A673 (cell line): ENCODE data around the gene IFRD1. TPM values are rescaled to one million over a fixed set of nuclear protein-coding genes. Genes with fewer than 3 reads are reported as not detected.

Source experiments
- BruUV-seq: library from RNA; stranded (reverse); fragments of 400-500 nt; replicated peaks from 2 replicates; lab custom pipeline; 2021; lab: Mats Ljungman, UMichigan
- CTCF ChIA-PET: fragments of 300-600 bp; sonication (Branson Sonifier 250); formaldehyde crosslinking; loops from one replicate; lab custom pipeline; 2022; ENCODE audit warnings: antibody characterized with exemption; lab: Charles Lee
- POLR2A ChIA-PET: fragments of 300-600 bp; sonication (Branson Sonifier 250); formaldehyde crosslinking; loops from one replicate; lab custom pipeline; 2022; ENCODE audit warnings: antibody characterized with exemption; ENCODE audit not compliant: low non-redundant PET; lab: Charles Lee
- DNase-seq: peaks from one replicate; pipeline ENCODE4 v3.0.0-alpha.2; 2015; ENCODE audit warnings: low spot score
- H3K27ac ChIP-seq: fragments of 200-600 bp; sonication (generic); 2 replicates; pipeline ENCODE4 v1.5.1; 2016; ENCODE audit warnings: mixed run types, low read depth, mild to moderate bottlenecking, mixed read lengths, antibody characterized with exemption, low read length; ENCODE audit not compliant: poor library complexity, severe bottlenecking
- H3K27me3 ChIP-seq: fragments of 200-600 bp; sonication (generic); replicated peaks from 2 replicates; pipeline ENCODE4 v1.6.1; 2017; ENCODE audit warnings: mixed run types, low read depth, mild to moderate bottlenecking, mixed read lengths, antibody characterized with exemption, low read length; ENCODE audit not compliant: insufficient read depth, poor library complexity
- H3K36me3 ChIP-seq: fragments of 200-600 bp; sonication (generic); 2 replicates; pipeline ENCODE4 v1.6.1; 2016; ENCODE audit warnings: mixed run types, mild to moderate bottlenecking, mixed read lengths, antibody characterized with exemption, low read length; ENCODE audit not compliant: insufficient read depth, poor library complexity, severe bottlenecking
- H3K4me1 ChIP-seq: fragments of 200-600 bp; sonication (generic); 2 replicates; pipeline ENCODE4 v1.6.1; 2017; ENCODE audit warnings: mixed run types, mild to moderate bottlenecking, mixed read lengths, antibody characterized with exemption, low read length; ENCODE audit not compliant: insufficient read depth, poor library complexity, severe bottlenecking
- H3K4me3 ChIP-seq: fragments of 200-600 bp; sonication (generic); 2 replicates; pipeline ENCODE4 v1.5.1; 2016; ENCODE audit warnings: low read depth, mixed run types, mild to moderate bottlenecking, mixed read lengths, low read length; ENCODE audit not compliant: poor library complexity, severe bottlenecking
- H3K9me3 ChIP-seq: fragments of 200-600 bp; sonication (generic); 2 replicates; pipeline ENCODE4 v1.6.1; 2016; ENCODE audit warnings: mixed run types, low read depth, mild to moderate bottlenecking, mixed read lengths, antibody characterized with exemption, low read length; ENCODE audit not compliant: poor library complexity, severe bottlenecking
- CTCF ChIP-seq: fragments of 300-800, 200-600 bp; sonication (generic); conservative IDR thresholded peaks from 2 replicates; pipeline ENCODE4 v1.5.1; 2017; ENCODE audit warnings: low read depth, mild to moderate bottlenecking, antibody characterized with exemption, low read length, moderate library complexity, mixed read lengths
- EZH2 ChIP-seq: fragments of 200-600 bp; sonication (generic); IDR thresholded peaks from 2 replicates; pipeline ENCODE4 v1.6.1; 2017; ENCODE audit warnings: borderline replicate concordance, low read depth, mild to moderate bottlenecking, mixed read lengths, antibody characterized with exemption, low read length; ENCODE audit not compliant: poor library complexity, severe bottlenecking
- intact Hi-C: fragments of 100-400 bp; cut with micrococcal nuclease; formaldehyde crosslinking; loops from one replicate; pipeline ENCODE4 v1.10.0; 2022; ENCODE audit not compliant: unreplicated experiment
- total RNA-seq: library from RNA; stranded (reverse); gene quantifications from 2 replicates; pipeline ENCODE4 v1.2.3, GENCODE V29; 2021

The IFRD1 gene
- total RNA-seq, 1 experiment from 2014 or later, result 79.9 TPM

DNA sequence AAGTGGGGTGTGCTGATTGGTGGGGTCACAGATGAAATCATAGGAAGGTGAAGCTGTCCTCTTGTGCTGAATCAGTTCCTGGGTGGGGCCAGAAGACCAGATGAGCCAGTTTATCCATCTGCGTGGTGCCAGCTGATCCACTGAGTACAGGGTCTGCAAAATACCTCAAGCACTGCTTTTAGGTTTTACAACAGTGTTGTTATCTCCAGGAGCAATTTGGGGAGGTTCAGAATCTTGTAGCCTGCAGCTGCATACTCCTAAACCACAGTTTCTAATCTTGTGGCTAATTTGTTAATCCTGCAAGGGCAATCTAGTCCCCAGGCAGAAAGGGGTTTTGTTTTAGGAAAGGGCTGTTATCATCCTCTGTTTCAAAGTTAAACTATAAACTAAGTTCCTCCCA is 17.0 kb upstream of the IFRD1 start:
- DNase-seq, result no peak
- Histone ChIP-seq H3K27ac (no peak overlapping the region), H3K36me3 (no peaks in the 10 kb centered on the region), H3K27me3 (no peaks in the 10 kb centered on the region), H3K4me1 (no peaks in the 10 kb centered on the region), H3K4me3 (no peak overlapping the region), H3K9me3 (no peaks in the 10 kb centered on the region)
- ChIA-PET CTCF (no interaction called here), POLR2A (no interaction called here)
- TF ChIP-seq EZH2 (no peak), CTCF (no peak)
- BruUV-seq, result no TSS peak
- intact Hi-C loops, result no loop called here

DNA sequence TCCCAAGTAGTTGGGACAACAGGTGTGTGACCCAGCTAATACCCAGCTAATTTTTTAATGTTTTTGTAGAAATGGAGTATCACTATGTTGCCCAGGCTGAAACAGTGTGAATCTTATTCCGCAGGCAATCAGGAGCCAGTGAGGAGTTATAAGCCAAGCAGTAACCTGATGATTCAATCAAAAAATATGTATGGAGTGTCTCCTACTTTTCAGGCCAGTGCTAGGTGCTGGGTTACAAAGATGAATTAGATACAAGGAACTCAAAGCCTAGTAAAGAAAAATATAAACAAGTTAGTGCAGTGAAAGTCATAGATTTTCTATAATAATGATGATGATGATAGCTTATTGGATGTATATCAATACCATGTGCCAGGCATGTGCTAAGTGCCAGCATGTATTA is 13.2 kb upstream of the IFRD1 start:
- CTCF ChIA-PET, result no interaction called here
- no peak for TF ChIP-seq EZH2
- TF ChIP-seq CTCF, result no peak
- no peaks in the 10 kb centered on the region for H3K4me1 ChIP-seq
- no peak overlapping the region for H3K27ac ChIP-seq
- POLR2A ChIA-PET, result no interaction called here
- H3K4me3 ChIP-seq, result no peak overlapping the region
- H3K36me3 ChIP-seq, result no peaks in the 10 kb centered on the region
- H3K9me3 ChIP-seq, result no peaks in the 10 kb centered on the region
- DNase-seq, result no peak
- no peaks in the 10 kb centered on the region for H3K27me3 ChIP-seq
- BruUV-seq, result no TSS peak
- intact Hi-C loops, result no loop called here

DNA sequence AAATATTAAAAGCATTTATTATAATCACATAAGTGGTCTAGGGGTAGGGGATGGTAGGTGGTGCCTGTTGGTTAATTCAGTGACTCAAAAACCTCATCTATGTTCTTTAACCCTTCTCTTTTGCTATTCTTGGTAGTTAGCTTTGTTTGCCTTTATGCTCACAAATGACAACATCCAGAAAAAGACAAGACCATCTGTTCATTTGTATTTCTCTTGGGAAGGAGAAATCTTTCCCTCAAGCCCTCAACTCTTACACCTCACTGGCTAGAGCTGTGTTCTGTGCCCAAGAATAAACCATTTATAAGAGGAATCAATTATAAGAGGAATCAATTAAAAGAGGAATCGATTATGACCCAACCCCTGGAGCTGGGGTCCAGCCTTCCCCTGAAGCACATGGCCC is 10.8 kb upstream of the IFRD1 start:
- intact Hi-C loops, result no loop called here
- no TSS peak for BruUV-seq
- Histone ChIP-seq H3K9me3 (no peaks in the 10 kb centered on the region), H3K36me3 (no peaks in the 10 kb centered on the region), H3K27ac (no peak overlapping the region), H3K4me3 (no peak overlapping the region), H3K4me1 (no peaks in the 10 kb centered on the region), H3K27me3 (no peaks in the 10 kb centered on the region)
- TF ChIP-seq EZH2, result no peak
- TF ChIP-seq CTCF, result no peak
- DNase-seq, result no peak
- ChIA-PET CTCF (no interaction called here), POLR2A (no interaction called here)
